ENCODE measurements around the gene HOXD11.

HOXD11 gene

DNA sequence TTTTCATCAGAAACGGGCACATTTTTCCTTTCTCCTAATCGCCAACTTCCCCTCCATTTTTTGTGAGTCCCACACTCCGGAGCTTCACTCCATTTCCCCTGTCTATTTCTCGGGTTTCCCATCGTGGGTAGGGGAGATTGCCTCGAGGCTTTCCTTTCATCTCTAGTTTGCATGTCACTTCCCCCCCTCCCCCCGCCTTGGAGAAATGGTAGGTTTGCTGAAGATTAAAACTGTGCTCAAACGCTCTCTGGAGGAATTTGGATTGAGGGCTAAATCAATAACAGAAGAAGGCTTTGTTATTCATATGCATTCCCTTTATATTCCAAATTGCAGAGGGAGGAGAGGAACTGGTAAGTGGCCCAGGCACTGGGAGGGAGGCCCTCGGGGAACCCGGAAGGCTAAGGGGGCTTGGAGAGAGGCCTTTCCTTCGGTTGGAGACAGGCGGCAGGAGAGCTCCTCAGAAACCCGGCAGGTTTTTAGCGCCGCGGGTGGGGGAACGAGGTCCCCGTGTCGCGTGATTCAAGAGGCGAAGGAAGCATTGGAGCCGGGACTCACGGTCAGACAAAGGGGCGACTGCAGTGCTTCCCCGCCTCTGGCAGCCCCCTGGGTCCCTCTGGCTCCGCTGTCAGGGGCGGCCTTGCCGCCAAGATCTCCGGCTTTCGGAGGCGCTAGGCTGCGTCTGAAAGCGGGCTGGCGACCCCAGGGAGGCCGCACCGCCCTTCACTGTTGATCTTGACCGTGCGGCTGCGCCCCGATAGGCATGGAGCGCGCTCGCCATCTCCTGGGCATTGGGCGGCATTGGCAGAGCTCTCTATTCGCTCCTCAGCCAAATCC, 9.9 kb upstream of the HOXD11 start:
- no peak overlapping the region for H3K9ac ChIP-seq (ENCODE audit: low read depth, low read length)
- peak overlapping the region; percentile 86; the same call in 1 of the 2 replicates for H3K27ac ChIP-seq (ENCODE audit: low read depth, low read length)
- under 1% methylated on average over 41 of the region's 45 CpGs for WGBS
- H3K27me3 ChIP-seq (ENCODE audit: insufficient read depth, low read length) = peaks cover 100% of the 10 kb centered on the region
- H3K9me3 ChIP-seq (ENCODE audit: insufficient read depth, low read depth, low read length) = no peaks in the 10 kb centered on the region
- peaks cover 19% of the 10 kb centered on the region for H3K4me1 ChIP-seq (ENCODE audit: insufficient read depth, low read length)
- H3K4me3 ChIP-seq (ENCODE audit: low read length) = peak overlapping the region; percentile 47
- no peaks in the 10 kb centered on the region for H3K36me3 ChIP-seq (ENCODE audit: insufficient read depth, low read length)

DNA sequence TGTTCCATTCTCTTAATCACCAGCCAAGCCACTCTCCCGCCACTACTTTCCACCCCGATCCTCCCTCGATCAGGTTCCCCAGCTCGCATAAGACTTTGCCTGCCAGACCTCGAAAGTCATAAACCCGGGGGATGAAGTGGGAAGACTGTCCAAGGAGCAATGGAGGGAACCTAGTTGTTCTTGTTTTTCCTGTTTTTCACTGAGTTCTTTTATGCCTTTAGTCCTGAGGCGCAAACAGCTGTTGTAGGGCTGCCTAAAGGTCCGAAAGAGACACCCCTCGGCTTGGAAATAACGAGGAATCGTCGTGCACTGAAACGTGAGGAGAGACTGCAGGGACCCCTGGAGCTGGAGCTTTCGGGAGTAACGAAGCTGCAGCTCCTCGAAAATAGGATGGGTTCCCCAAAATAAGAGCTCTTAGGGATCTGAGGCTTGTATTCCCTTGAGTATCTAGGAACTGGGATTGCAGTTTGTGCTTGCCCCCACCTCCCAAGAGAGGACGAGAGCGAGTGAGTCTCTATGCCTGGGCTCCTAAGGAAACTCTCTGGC, 9.2 kb upstream of the HOXD11 start:
- Histone ChIP-seq H3K9me3 (ENCODE audit: insufficient read depth, low read depth, low read length) (no peaks in the 10 kb centered on the region), H3K27ac (ENCODE audit: low read depth, low read length) (no peak overlapping the region), H3K36me3 (ENCODE audit: insufficient read depth, low read length) (no peaks in the 10 kb centered on the region), H3K27me3 (ENCODE audit: insufficient read depth, low read length) (peaks cover 100% of the 10 kb centered on the region), H3K4me3 (ENCODE audit: low read length) (peak overlapping the region; percentile 29; the same call in 1 of the 2 replicates), H3K4me1 (ENCODE audit: insufficient read depth, low read length) (peaks cover 19% of the 10 kb centered on the region), H3K9ac (ENCODE audit: low read depth, low read length) (no peak overlapping the region)
- 2% methylated on average over 18 of the region's 18 CpGs for WGBS

- Histone ChIP-seq H3K9me3 (ENCODE audit: insufficient read depth, low read depth, low read length) (no peaks in the 10 kb centered on the region), H3K27ac (ENCODE audit: low read depth, low read length) (no peak overlapping the region), H3K36me3 (ENCODE audit: insufficient read depth, low read length) (no peaks in the 10 kb centered on the region), H3K4me1 (ENCODE audit: insufficient read depth, low read length) (peaks cover 19% of the 10 kb centered on the region), H3K4me3 (ENCODE audit: low read length) (peak overlapping the region; percentile 29; the same call in 1 of the 2 replicates), H3K9ac (ENCODE audit: low read depth, low read length) (no peak overlapping the region), H3K27me3 (ENCODE audit: insufficient read depth, low read length) (peaks cover 100% of the 10 kb centered on the region)
- WGBS = 1% methylated on average over 35 of the region's 35 CpGs
Observed at GRCh38 chr2:176098366-176099158, 8.5 kb upstream of the HOXD11 start.

DNA sequence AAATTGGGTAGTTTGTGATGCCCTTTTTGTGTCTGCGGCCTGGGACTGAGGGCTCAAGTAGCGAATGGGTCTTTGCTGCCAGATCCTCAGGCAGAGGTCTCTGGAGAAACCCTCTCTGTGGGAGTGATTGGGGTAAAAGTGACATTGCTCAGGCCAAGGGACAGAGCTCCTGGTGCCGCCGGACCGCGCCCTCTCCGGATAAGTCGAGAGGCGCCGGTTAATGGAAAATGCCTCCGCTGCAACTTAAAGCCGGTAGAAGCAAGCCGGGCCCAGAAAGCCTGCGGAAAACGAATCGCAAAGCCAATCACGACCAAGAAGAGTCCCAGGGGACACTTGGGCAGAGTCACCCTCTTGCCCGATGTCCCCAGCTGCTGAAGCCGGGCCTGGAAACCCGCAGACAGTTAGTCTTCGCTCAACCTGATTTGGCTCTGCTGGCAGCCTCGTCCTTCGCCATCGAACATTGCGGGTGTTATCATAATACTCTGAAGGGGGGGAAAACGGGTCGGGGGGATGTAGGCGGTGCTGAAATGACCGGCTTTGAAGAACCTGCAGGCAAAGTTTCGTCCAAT, 7.8 kb upstream of the HOXD11 start:
- 3% methylated on average over 30 of the region's 30 CpGs for WGBS
- H3K27me3 ChIP-seq (ENCODE audit: insufficient read depth, low read length) = peaks cover 100% of the 10 kb centered on the region

GRCh38 chr2:176099728-176100546, 7.1 kb upstream of the HOXD11 start, which contains the start of gene HOXD12:
HOXD12 (plus strand) TSS chr2:176099795; CDS start chr2:176099802, 7 bp downstream.
- no peak within 1 kb of the TSS for H3K27ac ChIP-seq (ENCODE audit: low read depth, low read length)
- H3K36me3 ChIP-seq (ENCODE audit: insufficient read depth, low read length) = no peaks in the 10 kb centered on the region
- H3K27me3 ChIP-seq (ENCODE audit: insufficient read depth, low read length) = peaks cover 100% of the 10 kb centered on the region
- H3K4me1 ChIP-seq (ENCODE audit: insufficient read depth, low read length) = peaks cover 19% of the 10 kb centered on the region
- WGBS = 2% methylated on average over 70 of the region's 70 CpGs
- peak within 1 kb of the TSS; percentile 29; the same call in 1 of the 2 replicates for H3K4me3 ChIP-seq (ENCODE audit: low read length)
- H3K9ac ChIP-seq (ENCODE audit: low read depth, low read length) = no peak within 1 kb of the TSS
- H3K9me3 ChIP-seq (ENCODE audit: insufficient read depth, low read depth, low read length) = no peaks in the 10 kb centered on the region

More for the DNA sequence above, 7.8 kb upstream of the HOXD11 start:
- no peak overlapping the region for H3K4me3 ChIP-seq (ENCODE audit: low read length)
- no peaks in the 10 kb centered on the region for H3K9me3 ChIP-seq (ENCODE audit: insufficient read depth, low read depth, low read length)
- peaks cover 23% of the 10 kb centered on the region for H3K4me1 ChIP-seq (ENCODE audit: insufficient read depth, low read length)
- H3K36me3 ChIP-seq (ENCODE audit: insufficient read depth, low read length) = no peaks in the 10 kb centered on the region
- H3K27ac ChIP-seq (ENCODE audit: low read depth, low read length) = no peak overlapping the region
- no peak overlapping the region for H3K9ac ChIP-seq (ENCODE audit: low read depth, low read length)

GRCh38 chr2:176100547-176101140, 6.4 kb upstream of the HOXD11 start:
- 7% methylated on average over 28 of the region's 28 CpGs for WGBS

GRCh38 chr2:176101216-176101830, 5.8 kb upstream of the HOXD11 start:
- Histone ChIP-seq H3K4me1 (ENCODE audit: insufficient read depth, low read length) (peaks cover 16% of the 10 kb centered on the region), H3K27ac (ENCODE audit: low read depth, low read length) (no peak overlapping the region), H3K27me3 (ENCODE audit: insufficient read depth, low read length) (peaks cover 100% of the 10 kb centered on the region), H3K9ac (ENCODE audit: low read depth, low read length) (no peak overlapping the region), H3K36me3 (ENCODE audit: insufficient read depth, low read length) (no peaks in the 10 kb centered on the region), H3K9me3 (ENCODE audit: insufficient read depth, low read depth, low read length) (no peaks in the 10 kb centered on the region), H3K4me3 (ENCODE audit: low read length) (no peak overlapping the region)
- 25% methylated on average over 2 of the region's 2 CpGs for WGBS

More at GRCh38 chr2:176100547-176101140, 6.4 kb upstream of the HOXD11 start:
- Histone ChIP-seq H3K4me1 (ENCODE audit: insufficient read depth, low read length) (peaks cover 19% of the 10 kb centered on the region), H3K9me3 (ENCODE audit: insufficient read depth, low read depth, low read length) (no peaks in the 10 kb centered on the region), H3K27me3 (ENCODE audit: insufficient read depth, low read length) (peaks cover 100% of the 10 kb centered on the region), H3K9ac (ENCODE audit: low read depth, low read length) (no peak overlapping the region), H3K36me3 (ENCODE audit: insufficient read depth, low read length) (no peaks in the 10 kb centered on the region), H3K4me3 (ENCODE audit: low read length) (no peak overlapping the region), H3K27ac (ENCODE audit: low read depth, low read length) (no peak overlapping the region)

GRCh38 chr2:176101842-176102241, 5.2 kb upstream of the HOXD11 start:
- Histone ChIP-seq H3K9me3 (ENCODE audit: insufficient read depth, low read depth, low read length) (no peaks in the 10 kb centered on the region), H3K36me3 (ENCODE audit: insufficient read depth, low read length) (no peaks in the 10 kb centered on the region), H3K27me3 (ENCODE audit: insufficient read depth, low read length) (peaks cover 100% of the 10 kb centered on the region), H3K4me3 (ENCODE audit: low read length) (no peak overlapping the region), H3K27ac (ENCODE audit: low read depth, low read length) (no peak overlapping the region), H3K9ac (ENCODE audit: low read depth, low read length) (no peak overlapping the region), H3K4me1 (ENCODE audit: insufficient read depth, low read length) (peaks cover 12% of the 10 kb centered on the region)
- 34% methylated on average over 5 of the region's 5 CpGs for WGBS

DNA sequence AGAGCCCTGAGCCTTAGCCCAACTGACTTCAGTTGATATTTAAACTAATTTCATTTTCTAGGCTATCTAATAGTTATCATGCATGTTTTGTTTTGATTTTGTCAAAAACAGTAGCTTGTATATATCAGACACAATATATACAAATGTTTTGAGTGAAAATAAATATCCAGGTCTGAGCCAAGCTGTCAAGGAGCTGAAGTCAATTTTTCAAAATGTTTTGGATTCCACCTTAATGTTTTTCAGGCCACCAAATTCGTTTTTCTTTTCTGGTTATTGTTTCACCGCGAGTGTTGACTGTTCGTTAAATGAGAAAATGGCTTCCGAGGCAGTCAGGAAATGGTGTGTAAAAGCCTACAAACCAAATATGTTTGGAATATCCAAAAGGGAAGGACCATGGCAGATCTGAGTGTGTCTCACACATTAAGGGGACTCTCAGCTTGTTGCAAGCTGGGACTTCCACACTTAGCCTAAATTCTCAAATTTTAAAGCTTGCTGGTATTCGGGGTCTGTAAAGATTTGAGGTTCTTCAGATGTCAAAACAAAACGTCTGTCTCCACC, 4.7 kb upstream of the HOXD11 start:
- H3K9me3 ChIP-seq (ENCODE audit: insufficient read depth, low read depth, low read length) = no peaks in the 10 kb centered on the region
- no peak overlapping the region for H3K4me3 ChIP-seq (ENCODE audit: low read length)
- H3K27ac ChIP-seq (ENCODE audit: low read depth, low read length) = no peak overlapping the region
- peaks cover 13% of the 10 kb centered on the region; the same call in 1 of the 2 replicates for H3K4me1 ChIP-seq (ENCODE audit: insufficient read depth, low read length)
- WGBS = 24% methylated on average over 7 of the region's 7 CpGs
- H3K36me3 ChIP-seq (ENCODE audit: insufficient read depth, low read length) = no peaks in the 10 kb centered on the region
- H3K27me3 ChIP-seq (ENCODE audit: insufficient read depth, low read length) = peaks cover 100% of the 10 kb centered on the region
- H3K9ac ChIP-seq (ENCODE audit: low read depth, low read length) = no peak overlapping the region
